PFSK-1 (cell line): ENCODE results near the gene ALMS1.

Experiments used
- SIN3A ChIP-seq: IDR thresholded peaks from 2 replicates; pipeline ENCODE4 v1.6.1; 2012; ENCODE audit warnings: mild to moderate bottlenecking, low read length, moderate library complexity, borderline replicate concordance; ENCODE audit not compliant: insufficient read depth
- TAF1 ChIP-seq: IDR thresholded peaks from 2 replicates; pipeline ENCODE4 v1.6.1; 2012; ENCODE audit warnings: low read length, control low read depth, borderline replicate concordance; ENCODE audit not compliant: insufficient read depth
- TF ChIP-seq, protein P1 (sequence below), 2 experiments: IDR thresholded peaks; 2 replicates each; pipeline versions ENCODE4 v1.6.1 to v1.8.0; 2011 to 2012; ENCODE audit warnings: low read depth in 2 of 2, low read length in 2 of 2, control low read depth in 1 of 2, inconsistent platforms in 1 of 2, mild to moderate bottlenecking in 1 of 2, moderate library complexity in 1 of 2; ENCODE audit not compliant: insufficient read depth in 1 of 2

DNA sequence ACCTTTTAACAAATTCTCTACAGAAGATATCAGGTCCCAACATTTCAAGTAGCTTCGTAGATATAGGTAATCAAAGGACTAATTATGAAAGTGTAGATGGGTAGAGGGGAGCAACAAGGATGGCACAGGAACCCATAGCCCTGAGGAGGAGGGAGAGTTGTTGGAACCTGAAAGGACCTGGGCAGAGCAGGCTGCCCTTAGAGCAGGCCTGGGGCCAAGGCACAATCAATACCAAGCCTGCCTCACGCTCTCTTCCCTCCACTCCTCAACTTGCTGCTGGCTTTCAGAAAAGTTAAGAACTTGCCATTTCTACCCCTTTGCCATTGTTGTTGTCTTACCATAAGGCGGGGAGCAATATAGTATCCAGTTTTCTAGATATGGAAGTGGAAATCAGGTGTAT, 266.7 kb downstream of the ALMS1 start:
- TF ChIP-seq, protein P1, sequence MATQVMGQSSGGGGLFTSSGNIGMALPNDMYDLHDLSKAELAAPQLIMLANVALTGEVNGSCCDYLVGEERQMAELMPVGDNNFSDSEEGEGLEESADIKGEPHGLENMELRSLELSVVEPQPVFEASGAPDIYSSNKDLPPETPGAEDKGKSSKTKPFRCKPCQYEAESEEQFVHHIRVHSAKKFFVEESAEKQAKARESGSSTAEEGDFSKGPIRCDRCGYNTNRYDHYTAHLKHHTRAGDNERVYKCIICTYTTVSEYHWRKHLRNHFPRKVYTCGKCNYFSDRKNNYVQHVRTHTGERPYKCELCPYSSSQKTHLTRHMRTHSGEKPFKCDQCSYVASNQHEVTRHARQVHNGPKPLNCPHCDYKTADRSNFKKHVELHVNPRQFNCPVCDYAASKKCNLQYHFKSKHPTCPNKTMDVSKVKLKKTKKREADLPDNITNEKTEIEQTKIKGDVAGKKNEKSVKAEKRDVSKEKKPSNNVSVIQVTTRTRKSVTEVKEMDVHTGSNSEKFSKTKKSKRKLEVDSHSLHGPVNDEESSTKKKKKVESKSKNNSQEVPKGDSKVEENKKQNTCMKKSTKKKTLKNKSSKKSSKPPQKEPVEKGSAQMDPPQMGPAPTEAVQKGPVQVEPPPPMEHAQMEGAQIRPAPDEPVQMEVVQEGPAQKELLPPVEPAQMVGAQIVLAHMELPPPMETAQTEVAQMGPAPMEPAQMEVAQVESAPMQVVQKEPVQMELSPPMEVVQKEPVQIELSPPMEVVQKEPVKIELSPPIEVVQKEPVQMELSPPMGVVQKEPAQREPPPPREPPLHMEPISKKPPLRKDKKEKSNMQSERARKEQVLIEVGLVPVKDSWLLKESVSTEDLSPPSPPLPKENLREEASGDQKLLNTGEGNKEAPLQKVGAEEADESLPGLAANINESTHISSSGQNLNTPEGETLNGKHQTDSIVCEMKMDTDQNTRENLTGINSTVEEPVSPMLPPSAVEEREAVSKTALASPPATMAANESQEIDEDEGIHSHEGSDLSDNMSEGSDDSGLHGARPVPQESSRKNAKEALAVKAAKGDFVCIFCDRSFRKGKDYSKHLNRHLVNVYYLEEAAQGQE (IDR thresholded peaks at IDR 0.05; ENCODE audit: insufficient read depth in 1 of 2, low read depth in 2 of 2, low read length in 2 of 2) = no peak
- no peak for TF ChIP-seq TAF1
- no peak for TF ChIP-seq SIN3A
